ENCODE data around the gene HYLS1.
A peak's percentile ranks its signal among the peaks of the same experiment; 100 is the strongest.
"Not testable (repeated sequence)": the region's sequence is repeated elsewhere in the genome, so short reads cannot be mapped to it uniquely, and the experiment has no call there.

The HYLS1 gene

GRCh38 chr11:125892994-125893393 lies 5.5 kb downstream of the HYLS1 start:
- Histone ChIP-seq H3K36me3 (ENCODE audit: insufficient read depth, low read length) (peaks cover 26% of the 10 kb centered on the region), H3K9ac (ENCODE audit: insufficient read length) (no peak overlapping the region)
- TF ChIP-seq POLR2AphosphoS5 (IDR thresholded peaks at IDR 0.05; ENCODE audit: borderline replicate concordance, low read depth, low read length) (no peak), EZH2 (IDR thresholded peaks at IDR 0.05) (no peak), FOXP2 (optimal IDR thresholded peaks at IDR 0.05; ENCODE audit: control extremely low read depth, extremely low read length, insufficient read depth) (no peak)

GRCh38 chr11:125901872-125902271 lies 14.4 kb downstream of the HYLS1 start:
- peak overlapping the region; percentile 100 for H3K4me3 ChIP-seq
- TF ChIP-seq EZH2 (IDR thresholded peaks at IDR 0.05): no peak
- no peak for TF ChIP-seq FOXP2 (optimal IDR thresholded peaks at IDR 0.05; ENCODE audit: control extremely low read depth, extremely low read length, insufficient read depth)
- TF ChIP-seq POLR2AphosphoS5 (IDR thresholded peaks at IDR 0.05; ENCODE audit: borderline replicate concordance, low read depth, low read length): no peak
- DNase-seq (ENCODE audit: low read depth, low spot score): no peak
- H3K9me3 ChIP-seq (ENCODE audit: low read depth, low read length): no peaks in the 10 kb centered on the region
- H3K27ac ChIP-seq: no peak overlapping the region
- no peak overlapping the region for H3K9ac ChIP-seq (ENCODE audit: insufficient read length)
- peaks cover 10% of the 10 kb centered on the region for H3K36me3 ChIP-seq (ENCODE audit: insufficient read depth, low read length)

More at GRCh38 chr11:125892994-125893393, 5.5 kb downstream of the HYLS1 start:
- DNase-seq (ENCODE audit: low read depth, low spot score): no peak
- no peak overlapping the region for H3K27ac ChIP-seq
- no peak overlapping the region for H3K4me3 ChIP-seq
- no peaks in the 10 kb centered on the region for H3K9me3 ChIP-seq (ENCODE audit: low read depth, low read length)

- H3K4me3 ChIP-seq: peak overlapping the region; percentile 100
- peak overlapping the region; percentile 96 for H3K9ac ChIP-seq (ENCODE audit: insufficient read length)
- H3K9me3 ChIP-seq (ENCODE audit: low read depth, low read length): no peaks in the 10 kb centered on the region
- no peak for DNase-seq (ENCODE audit: low read depth, low spot score)
- peak overlapping the region; percentile 60 for H3K27ac ChIP-seq
- H3K36me3 ChIP-seq (ENCODE audit: insufficient read depth, low read length): peaks cover 10% of the 10 kb centered on the region
- TF ChIP-seq EZH2 (IDR thresholded peaks at IDR 0.05): no peak
- TF ChIP-seq FOXP2 (optimal IDR thresholded peaks at IDR 0.05; ENCODE audit: control extremely low read depth, extremely low read length, insufficient read depth): no peak
- TF ChIP-seq POLR2AphosphoS5 (IDR thresholded peaks at IDR 0.05; ENCODE audit: borderline replicate concordance, low read depth, low read length): no peak
Measured at GRCh38 chr11:125902277-125902926, 14.9 kb downstream of the HYLS1 start.

- Histone ChIP-seq H3K27ac (peak within 1 kb of the TSS; percentile 60), H3K9ac (ENCODE audit: insufficient read length) (peak within 1 kb of the TSS; percentile 96), H3K36me3 (ENCODE audit: insufficient read depth, low read length) (peaks cover 10% of the 10 kb centered on the region), H3K4me3 (peak within 1 kb of the TSS; percentile 100), H3K9me3 (ENCODE audit: low read depth, low read length) (no peaks in the 10 kb centered on the region)
- peak; percentile 94 for TF ChIP-seq POLR2AphosphoS5 (IDR thresholded peaks at IDR 0.05; ENCODE audit: borderline replicate concordance, low read depth, low read length)
- no peak for TF ChIP-seq FOXP2 (optimal IDR thresholded peaks at IDR 0.05; ENCODE audit: control extremely low read depth, extremely low read length, insufficient read depth)
- no peak for DNase-seq (ENCODE audit: low read depth, low spot score)
Measured at GRCh38 chr11:125902927-125903710, 15.7 kb downstream of the HYLS1 start, which contains the start of gene PUS3. TSS of gene PUS3 (minus strand) at chr11:125903206. CDS start at chr11:125896284, 6,922 bp downstream.

GRCh38 chr11:125903711-125904659 lies 16.5 kb downstream of the HYLS1 start, which contains the start of gene DDX25:
TSS of gene DDX25 (plus strand) at chr11:125904508. CDS start at chr11:125904518, 10 bp downstream.
- no peak for DNase-seq (ENCODE audit: low read depth, low spot score)
- H3K27ac ChIP-seq: no peak within 1 kb of the TSS
- H3K4me3 ChIP-seq: peak within 1 kb of the TSS; percentile 100
- H3K9me3 ChIP-seq (ENCODE audit: low read depth, low read length): no peaks in the 10 kb centered on the region
- peaks cover 10% of the 10 kb centered on the region for H3K36me3 ChIP-seq (ENCODE audit: insufficient read depth, low read length)
- TF ChIP-seq FOXP2 (optimal IDR thresholded peaks at IDR 0.05; ENCODE audit: control extremely low read depth, extremely low read length, insufficient read depth): no peak
- peak; percentile 35 for TF ChIP-seq EZH2 (IDR thresholded peaks at IDR 0.05)
- no peak within 1 kb of the TSS for H3K9ac ChIP-seq (ENCODE audit: insufficient read length)

GRCh38 chr11:125904678-125905077 lies 17.2 kb downstream of the HYLS1 start:
- Histone ChIP-seq H3K9ac (ENCODE audit: insufficient read length) (no peak overlapping the region), H3K27ac (no peak overlapping the region), H3K36me3 (ENCODE audit: insufficient read depth, low read length) (peaks cover 10% of the 10 kb centered on the region), H3K4me3 (no peak overlapping the region), H3K9me3 (ENCODE audit: low read depth, low read length) (no peaks in the 10 kb centered on the region)
- no peak for DNase-seq (ENCODE audit: low read depth, low spot score)
- TF ChIP-seq POLR2AphosphoS5 (IDR thresholded peaks at IDR 0.05; ENCODE audit: borderline replicate concordance, low read depth, low read length) (no peak), EZH2 (IDR thresholded peaks at IDR 0.05) (no peak), FOXP2 (optimal IDR thresholded peaks at IDR 0.05; ENCODE audit: control extremely low read depth, extremely low read length, insufficient read depth) (no peak)

- TF ChIP-seq EZH2 (IDR thresholded peaks at IDR 0.05): no peak
- TF ChIP-seq FOXP2 (optimal IDR thresholded peaks at IDR 0.05; ENCODE audit: control extremely low read depth, extremely low read length, insufficient read depth): no peak
- no peak for TF ChIP-seq POLR2AphosphoS5 (IDR thresholded peaks at IDR 0.05; ENCODE audit: borderline replicate concordance, low read depth, low read length)
- H3K4me3 ChIP-seq: no peak overlapping the region
- no peaks in the 10 kb centered on the region for H3K9me3 ChIP-seq (ENCODE audit: low read depth, low read length)
- no peak for DNase-seq (ENCODE audit: low read depth, low spot score)
- no peak overlapping the region for H3K9ac ChIP-seq (ENCODE audit: insufficient read length)
- H3K27ac ChIP-seq: no peak overlapping the region
- H3K36me3 ChIP-seq (ENCODE audit: insufficient read depth, low read length): no peaks in the 10 kb centered on the region
Measured at GRCh38 chr11:125910226-125910849, 22.9 kb downstream of the HYLS1 start.

GRCh38 chr11:125914601-125915000 lies 27.1 kb downstream of the HYLS1 start:
- H3K9me3 ChIP-seq (ENCODE audit: low read depth, low read length); H3K36me3 ChIP-seq (ENCODE audit: insufficient read depth, low read length); DNase-seq (ENCODE audit: low read depth, low spot score); H3K4me3 ChIP-seq; H3K27ac ChIP-seq; H3K9ac ChIP-seq (ENCODE audit: insufficient read length): not testable (repeated sequence)
